Measurements from ENCODE around the gene ZNF398. TPM values are rescaled to one million over a fixed set of nuclear protein-coding genes. Genes with fewer than 3 reads are reported as not detected.

ZNF398 gene
- total RNA-seq, 1 experiment from 2014 or later, result 62.1 TPM

DNA sequence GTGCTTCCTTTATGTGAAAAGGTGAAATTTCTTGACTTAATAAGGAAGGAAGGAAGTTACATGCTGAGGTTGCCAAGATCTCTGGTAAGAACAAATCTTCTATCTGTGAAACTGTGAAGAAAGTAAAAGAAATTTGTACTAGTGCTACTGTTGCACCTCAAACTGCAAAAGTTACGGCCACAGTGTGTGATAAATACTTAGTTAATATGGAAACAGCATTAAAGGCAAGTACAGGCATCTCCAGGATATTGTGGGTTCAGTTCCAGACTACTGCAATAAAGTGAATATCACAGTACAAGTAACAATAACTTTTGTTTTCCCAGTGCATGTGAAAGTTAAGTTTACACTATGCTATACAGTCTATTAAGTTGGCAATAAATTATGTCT, 25.3 kb downstream of the ZNF398 start:
- Histone ChIP-seq H3K14ac (ENCODE audit: insufficient read depth, low read length) (no peak overlapping the region), H3K4ac (ENCODE audit: low read depth, low read length) (no peak overlapping the region), H4K20me1 (ENCODE audit: control insufficient read depth, insufficient read depth, insufficient read length) (no peaks in the 10 kb centered on the region), H3K79me2 (ENCODE audit: insufficient read depth, low read length) (no peaks in the 10 kb centered on the region), H3T11ph (ENCODE audit: low read length) (no peak overlapping the region), H2AK5ac (ENCODE audit: insufficient read length, low read length) (no peak overlapping the region), H3K18ac (ENCODE audit: insufficient read length, low read depth, low read length) (no peak overlapping the region), H3K27ac (ENCODE audit: insufficient read length, low read depth, low read length) (no peak overlapping the region), H3K23me2 (ENCODE audit: insufficient read length, low read depth, low read length, poor library complexity, severe bottlenecking) (no peaks in the 10 kb centered on the region), H3K4me1 (ENCODE audit: insufficient read depth, low read length) (no peaks in the 10 kb centered on the region), H2BK15ac (ENCODE audit: low read depth, low read length) (no peak overlapping the region), H4K8ac (replicated peaks; ENCODE audit: insufficient read length, low read depth, low read length) (no peak overlapping the region), H3K79me1 (ENCODE audit: insufficient read depth, low read depth, low read length, poor library complexity, severe bottlenecking) (no peaks in the 10 kb centered on the region), H2BK5ac (ENCODE audit: insufficient read length, low read length) (no peak overlapping the region), H3K9ac (ENCODE audit: extremely low read depth, insufficient read length, low read length) (no peak overlapping the region), H2BK12ac (ENCODE audit: insufficient read length, low read depth, low read length) (no peak overlapping the region), H2BK20ac (ENCODE audit: low read depth, low read length, poor library complexity, severe bottlenecking) (no peak overlapping the region), H3K23ac (ENCODE audit: insufficient read length, low read depth, low read length) (no peak overlapping the region), H4K91ac (ENCODE audit: insufficient read length, low read depth, low read length) (no peak overlapping the region), H3K27me3 (ENCODE audit: insufficient read depth, low read length) (no peaks in the 10 kb centered on the region), H3K4me2 (ENCODE audit: insufficient read depth, insufficient read length, low read length) (no peak overlapping the region), H2AFZ (ENCODE audit: low read length) (no peak overlapping the region), H4K5ac (ENCODE audit: insufficient read length, low read depth, low read length) (no peak overlapping the region), H3K56ac (ENCODE audit: insufficient read length, low read depth, low read length) (no peak overlapping the region), H3K9me3 (ENCODE audit: control insufficient read depth, low read depth, low read length) (no peaks in the 10 kb centered on the region), H2BK120ac (ENCODE audit: low read depth, low read length, poor library complexity, severe bottlenecking) (no peak overlapping the region)
- TF ChIP-seq, protein P1, sequence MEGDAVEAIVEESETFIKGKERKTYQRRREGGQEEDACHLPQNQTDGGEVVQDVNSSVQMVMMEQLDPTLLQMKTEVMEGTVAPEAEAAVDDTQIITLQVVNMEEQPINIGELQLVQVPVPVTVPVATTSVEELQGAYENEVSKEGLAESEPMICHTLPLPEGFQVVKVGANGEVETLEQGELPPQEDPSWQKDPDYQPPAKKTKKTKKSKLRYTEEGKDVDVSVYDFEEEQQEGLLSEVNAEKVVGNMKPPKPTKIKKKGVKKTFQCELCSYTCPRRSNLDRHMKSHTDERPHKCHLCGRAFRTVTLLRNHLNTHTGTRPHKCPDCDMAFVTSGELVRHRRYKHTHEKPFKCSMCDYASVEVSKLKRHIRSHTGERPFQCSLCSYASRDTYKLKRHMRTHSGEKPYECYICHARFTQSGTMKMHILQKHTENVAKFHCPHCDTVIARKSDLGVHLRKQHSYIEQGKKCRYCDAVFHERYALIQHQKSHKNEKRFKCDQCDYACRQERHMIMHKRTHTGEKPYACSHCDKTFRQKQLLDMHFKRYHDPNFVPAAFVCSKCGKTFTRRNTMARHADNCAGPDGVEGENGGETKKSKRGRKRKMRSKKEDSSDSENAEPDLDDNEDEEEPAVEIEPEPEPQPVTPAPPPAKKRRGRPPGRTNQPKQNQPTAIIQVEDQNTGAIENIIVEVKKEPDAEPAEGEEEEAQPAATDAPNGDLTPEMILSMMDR (conservative IDR thresholded peaks at IDR 0.05), result no peak
- no peak for DNase-seq
- Mint-ChIP-seq H3K36me3 (ENCODE audit: insufficient read depth in 1 of 3, low read depth in 3 of 3) (peaks cover 54 to 95% (median 57%) of the 10 kb centered on the region in 3 experiments; a peak in 6 of 7 replicates), H3K4me3 (no peak overlapping the region), H3K27me3 (ENCODE audit: low read depth) (no peaks in the 10 kb centered on the region), H3K9me3 (no peaks in the 10 kb centered on the region), H3K4me1 (no peaks in the 10 kb centered on the region), H3K27ac (peak overlapping the region in 1 of 3 experiments; percentile 21; a peak in 1 of 7 replicates)
- WGBS (ENCODE audit: extremely low coverage, insufficient read length, low lambda C conversion rate), result no CpG with 5 or more reads among the region's 1 CpG

All from H9 (cell line).